ENCODE results near the gene SELENOO.

SELENOO gene

DNA sequence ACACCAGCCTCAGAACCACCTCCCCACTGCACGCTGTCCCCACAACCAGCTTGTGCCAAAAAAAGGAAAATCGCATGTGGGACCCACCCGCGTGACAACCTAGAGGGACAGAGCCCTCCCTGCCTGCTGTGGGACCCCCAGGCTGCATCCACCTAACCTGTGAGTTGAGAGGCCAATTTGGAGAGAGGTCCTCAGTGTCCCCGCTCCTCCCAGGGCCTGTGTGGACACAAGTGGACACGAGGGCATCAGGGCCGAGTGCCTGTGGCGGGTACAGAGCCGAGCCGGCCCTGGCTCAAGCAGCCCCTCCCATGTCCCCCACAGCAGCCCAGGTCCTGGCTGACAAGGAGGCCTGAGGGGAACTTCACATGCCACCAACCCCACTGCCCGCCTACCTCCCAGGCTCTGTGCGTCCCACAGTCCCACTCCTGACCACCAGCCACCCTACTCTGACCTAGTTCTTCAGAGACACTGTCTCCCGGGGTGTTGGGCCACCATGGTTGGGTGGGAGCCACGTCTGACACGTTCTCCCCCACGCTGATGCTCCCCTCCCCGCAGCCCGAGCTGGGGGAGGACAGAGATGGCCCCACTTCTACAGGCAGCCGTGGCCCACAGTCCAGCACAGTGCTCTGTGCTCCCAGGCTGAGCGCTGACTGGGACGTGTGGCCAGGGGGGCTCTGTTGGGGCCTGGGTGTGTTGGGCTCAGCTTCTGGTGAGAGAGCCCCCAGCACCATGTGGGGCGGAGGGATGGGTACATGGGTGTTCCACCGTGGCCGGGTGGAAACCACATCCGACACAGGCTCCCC, 19.2 kb downstream of the SELENOO start:
- peaks cover 13% of the 10 kb centered on the region for H3K36me3 ChIP-seq (ENCODE audit: insufficient read depth, low read length)
- no peaks in the 10 kb centered on the region for H3K9me3 ChIP-seq (ENCODE audit: control insufficient read depth, insufficient read depth, low read length)
- H3K4me1 ChIP-seq (ENCODE audit: insufficient read depth, low read length): no peaks in the 10 kb centered on the region
- no peak overlapping the region for H3K9ac ChIP-seq (ENCODE audit: low read depth, low read length)

DNA sequence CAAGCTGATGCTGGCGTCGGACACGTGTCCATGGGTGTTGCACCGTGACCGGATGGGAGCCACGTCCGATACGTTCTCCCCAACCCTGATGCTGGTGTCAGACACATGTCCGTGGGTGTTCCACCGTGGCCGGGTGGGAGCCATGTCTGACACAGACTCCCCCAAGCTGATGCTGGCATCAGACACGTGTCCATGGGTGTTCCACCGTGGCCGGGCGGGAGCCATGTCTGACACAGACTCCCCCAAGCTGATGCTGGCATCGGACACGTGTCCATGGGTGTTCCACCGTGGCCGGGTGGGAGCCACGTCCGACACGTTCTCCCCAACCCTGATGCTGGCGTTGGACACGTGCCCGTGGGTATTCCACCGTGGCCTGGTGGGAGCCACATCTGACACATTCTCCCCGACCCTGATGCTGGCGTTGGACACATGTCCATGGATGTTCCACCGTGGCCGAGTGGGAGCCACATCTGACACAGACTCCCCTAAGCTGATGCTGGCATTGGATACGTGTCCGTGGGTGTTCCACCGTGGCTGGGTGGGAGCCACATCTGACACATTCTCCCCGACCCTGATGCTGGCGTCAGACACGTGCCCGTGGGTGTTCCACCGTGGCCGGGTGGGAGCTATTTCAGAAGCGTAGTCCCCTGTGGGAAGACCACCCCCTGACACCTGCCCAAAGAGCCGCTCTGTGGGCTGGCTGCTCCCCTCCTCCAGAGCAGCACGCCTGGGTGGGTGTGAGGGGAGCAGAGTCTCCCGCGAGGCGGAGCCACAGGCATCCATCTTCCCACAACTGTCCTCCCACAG, 20.0 kb downstream of the SELENOO start:
- Histone ChIP-seq H3K4me1 (ENCODE audit: insufficient read depth, low read length) (no peaks in the 10 kb centered on the region), H3K9me3 (ENCODE audit: control insufficient read depth, insufficient read depth, low read length) (no peaks in the 10 kb centered on the region), H3K9ac (ENCODE audit: low read depth, low read length) (no peak overlapping the region), H3K36me3 (ENCODE audit: insufficient read depth, low read length) (peaks cover 13% of the 10 kb centered on the region)

DNA sequence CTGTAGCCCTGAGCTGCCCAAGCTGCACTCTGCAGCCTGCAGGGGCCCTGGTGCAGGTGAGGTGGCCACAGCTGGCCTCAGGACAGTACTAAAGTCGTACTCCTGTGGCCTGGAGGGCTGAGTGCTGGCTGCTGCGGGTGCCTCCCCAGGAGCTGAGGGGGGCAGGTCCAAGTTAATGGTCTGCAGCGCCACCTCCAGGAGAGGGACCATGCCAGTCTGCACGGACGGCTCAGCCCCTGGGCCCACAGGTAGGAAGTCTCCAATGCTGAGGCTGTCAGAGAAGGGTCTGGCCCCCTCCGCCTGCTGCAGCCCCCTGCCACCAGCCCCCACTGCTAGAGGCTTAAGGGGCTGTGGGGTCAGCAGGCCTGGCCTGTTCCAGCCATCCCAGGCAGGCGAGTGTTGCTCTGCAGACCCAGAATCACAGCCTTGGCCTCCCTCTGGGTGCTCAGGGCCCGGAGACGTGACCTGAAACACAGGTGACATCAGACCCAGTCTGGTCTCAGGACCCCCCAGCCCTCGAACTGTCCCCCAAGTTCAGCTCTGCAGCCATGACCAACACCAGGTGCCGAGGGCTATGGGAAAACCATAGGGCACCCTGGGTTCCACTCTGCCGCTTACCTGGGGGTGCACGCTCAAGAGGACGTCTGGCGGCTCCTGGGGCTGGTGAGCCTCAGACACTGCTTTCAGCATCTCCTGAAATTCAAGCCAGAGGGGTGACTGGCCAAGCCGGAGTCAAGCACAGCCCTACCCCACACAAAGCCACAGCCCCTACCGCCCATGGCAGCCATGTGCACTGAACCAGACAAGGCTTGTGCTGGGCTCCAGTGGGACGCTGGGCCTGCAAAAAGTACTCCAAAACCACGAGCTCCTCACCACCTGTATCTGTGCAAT, 20.8 kb downstream of the SELENOO start:
- Histone ChIP-seq H3K9ac (ENCODE audit: low read depth, low read length) (no peak overlapping the region), H3K9me3 (ENCODE audit: control insufficient read depth, insufficient read depth, low read length) (no peaks in the 10 kb centered on the region), H3K36me3 (ENCODE audit: insufficient read depth, low read length) (peaks cover 13% of the 10 kb centered on the region), H3K4me1 (ENCODE audit: insufficient read depth, low read length) (no peaks in the 10 kb centered on the region)

GRCh38 chr22:50222508-50222907, 21.7 kb downstream of the SELENOO start:
- peaks cover 13% of the 10 kb centered on the region for H3K36me3 ChIP-seq (ENCODE audit: insufficient read depth, low read length)

DNA sequence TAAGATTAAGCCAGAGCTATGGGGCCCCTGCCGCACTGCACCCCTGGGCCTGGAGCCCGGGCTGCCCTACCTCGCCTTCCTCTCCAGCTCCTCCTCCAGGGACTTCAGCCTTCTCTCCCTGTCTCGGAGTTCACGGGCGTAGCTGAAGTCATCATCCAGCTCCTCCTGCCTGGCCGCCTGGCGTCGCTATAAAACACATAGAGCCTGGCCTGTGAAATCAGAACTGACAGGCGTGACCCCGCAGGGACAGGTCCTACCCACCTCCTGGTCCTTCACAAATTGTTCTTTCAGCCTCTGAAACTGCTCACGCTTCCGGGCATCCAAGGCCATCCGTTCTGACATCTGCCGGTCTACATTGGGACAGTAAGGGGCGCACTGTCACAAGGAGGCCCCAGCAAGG, 23.3 kb downstream of the SELENOO start:
- H3K36me3 ChIP-seq (ENCODE audit: insufficient read depth, low read length): peaks cover 13% of the 10 kb centered on the region
- H3K9me3 ChIP-seq (ENCODE audit: control insufficient read depth, insufficient read depth, low read length): no peaks in the 10 kb centered on the region
- H3K9ac ChIP-seq (ENCODE audit: low read depth, low read length): no peak overlapping the region
- no peaks in the 10 kb centered on the region for H3K4me1 ChIP-seq (ENCODE audit: insufficient read depth, low read length)

More at GRCh38 chr22:50222508-50222907, 21.7 kb downstream of the SELENOO start:
- H3K4me1 ChIP-seq (ENCODE audit: insufficient read depth, low read length): no peaks in the 10 kb centered on the region
- H3K9ac ChIP-seq (ENCODE audit: low read depth, low read length): no peak overlapping the region
- no peaks in the 10 kb centered on the region for H3K9me3 ChIP-seq (ENCODE audit: control insufficient read depth, insufficient read depth, low read length)

GRCh38 chr22:50225200-50225969, 24.6 kb downstream of the SELENOO start:
- H3K9me3 ChIP-seq (ENCODE audit: control insufficient read depth, insufficient read depth, low read length): no peaks in the 10 kb centered on the region
- H3K9ac ChIP-seq (ENCODE audit: low read depth, low read length): no peak overlapping the region
- H3K4me1 ChIP-seq (ENCODE audit: insufficient read depth, low read length): no peaks in the 10 kb centered on the region
- H3K36me3 ChIP-seq (ENCODE audit: insufficient read depth, low read length): peaks cover 11% of the 10 kb centered on the region

GRCh38 chr22:50226063-50226874, 25.5 kb downstream of the SELENOO start:
- H3K36me3 ChIP-seq (ENCODE audit: insufficient read depth, low read length): peaks cover 10% of the 10 kb centered on the region
- no peak overlapping the region for H3K9ac ChIP-seq (ENCODE audit: low read depth, low read length)
- H3K9me3 ChIP-seq (ENCODE audit: control insufficient read depth, insufficient read depth, low read length): no peaks in the 10 kb centered on the region
- no peaks in the 10 kb centered on the region for H3K4me1 ChIP-seq (ENCODE audit: insufficient read depth, low read length)

- H3K9ac ChIP-seq (ENCODE audit: low read depth, low read length): no peak overlapping the region
- H3K9me3 ChIP-seq (ENCODE audit: control insufficient read depth, insufficient read depth, low read length): no peaks in the 10 kb centered on the region
- H3K4me1 ChIP-seq (ENCODE audit: insufficient read depth, low read length): no peaks in the 10 kb centered on the region
- peaks cover 10% of the 10 kb centered on the region for H3K36me3 ChIP-seq (ENCODE audit: insufficient read depth, low read length)
Measured at GRCh38 chr22:50226875-50227165, 26.0 kb downstream of the SELENOO start.

- no peak overlapping the region for H3K9ac ChIP-seq (ENCODE audit: low read depth, low read length)
- H3K36me3 ChIP-seq (ENCODE audit: insufficient read depth, low read length): peaks cover 4% of the 10 kb centered on the region; the same call in 1 of the 2 replicates
- H3K9me3 ChIP-seq (ENCODE audit: control insufficient read depth, insufficient read depth, low read length): no peaks in the 10 kb centered on the region
- H3K4me1 ChIP-seq (ENCODE audit: insufficient read depth, low read length): no peaks in the 10 kb centered on the region
Measured at GRCh38 chr22:50227579-50228215, 26.9 kb downstream of the SELENOO start.

GRCh38 chr22:50228366-50228765, 27.6 kb downstream of the SELENOO start:
- Histone ChIP-seq H3K9ac (ENCODE audit: low read depth, low read length) (no peak overlapping the region), H3K4me1 (ENCODE audit: insufficient read depth, low read length) (no peaks in the 10 kb centered on the region), H3K36me3 (ENCODE audit: insufficient read depth, low read length) (peaks cover 4% of the 10 kb centered on the region; the same call in 1 of the 2 replicates), H3K9me3 (ENCODE audit: control insufficient read depth, insufficient read depth, low read length) (no peaks in the 10 kb centered on the region)

GRCh38 chr22:50229370-50229769, 28.6 kb downstream of the SELENOO start:
- Histone ChIP-seq H3K9me3 (ENCODE audit: control insufficient read depth, insufficient read depth, low read length) (no peaks in the 10 kb centered on the region), H3K4me1 (ENCODE audit: insufficient read depth, low read length) (no peaks in the 10 kb centered on the region), H3K9ac (ENCODE audit: low read depth, low read length) (no peak overlapping the region), H3K36me3 (ENCODE audit: insufficient read depth, low read length) (no peaks in the 10 kb centered on the region)

DNA sequence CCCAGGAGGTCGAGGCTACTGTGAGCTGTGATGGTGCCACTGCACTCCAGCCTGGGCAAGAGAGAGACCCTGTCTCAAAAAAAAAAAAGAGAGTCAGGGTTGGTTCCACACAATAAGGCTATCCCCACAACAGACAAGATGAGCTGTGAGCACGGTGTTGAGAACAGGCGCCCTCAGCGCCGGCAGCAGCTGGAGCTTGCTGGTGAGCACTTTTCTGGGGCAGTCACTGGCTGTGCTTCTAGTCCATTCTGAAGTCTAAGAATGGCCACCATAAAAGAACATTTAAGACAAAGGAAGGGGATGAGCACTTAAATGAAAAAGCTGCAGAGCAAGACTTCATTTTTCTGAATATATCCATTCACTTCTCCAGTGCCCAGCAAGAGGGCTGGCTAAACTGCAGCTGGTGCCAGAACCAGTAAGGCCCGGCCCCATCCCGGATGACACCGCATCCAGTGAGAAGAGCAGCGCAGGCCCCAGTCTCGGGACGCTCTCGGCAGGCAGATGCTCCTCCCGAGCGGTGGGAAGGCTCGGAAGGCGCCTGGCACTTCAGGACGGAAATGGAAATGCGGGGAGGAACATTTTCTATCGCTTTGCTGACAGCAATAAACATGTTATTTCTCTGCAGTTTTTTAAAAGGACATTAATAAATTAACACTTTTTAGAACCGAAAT, 31.8 kb downstream of the SELENOO start:
- H3K4me1 ChIP-seq (ENCODE audit: insufficient read depth, low read length): no peaks in the 10 kb centered on the region
- H3K9me3 ChIP-seq (ENCODE audit: control insufficient read depth, insufficient read depth, low read length): no peaks in the 10 kb centered on the region
- H3K36me3 ChIP-seq (ENCODE audit: insufficient read depth, low read length): no peaks in the 10 kb centered on the region
- no peak overlapping the region for H3K9ac ChIP-seq (ENCODE audit: low read depth, low read length)
